Thyroid gland (tissue), 4 donors: ENCODE results near the gene RRAGC. TPM values are rescaled to one million over a fixed set of nuclear protein-coding genes. Genes with fewer than 3 reads are reported as not detected.

ENCODE experiments used
- DNase-seq, 2 donors: peaks; one replicate each; pipeline ENCODE4 v3.0.0-alpha.2; 2019
- H3K27ac ChIP-seq, 3 donors: fragments of 200-600 bp; sonication (generic); 1 replicate in 2 of 3; 2 replicates in 1 of 3; pipeline ENCODE4 v1.5.1; 2016 to 2019; ENCODE audit warnings: mild to moderate bottlenecking in 1 of 3, moderate library complexity in 1 of 3
- H3K27me3 ChIP-seq: fragments of 200-600 bp; sonication (generic); one replicate; pipeline ENCODE4 v1.5.1; 2019
- H3K36me3 ChIP-seq, 2 donors: fragments of 200-600 bp; sonication (generic); one replicate each; pipeline ENCODE4 v1.5.1; 2016 to 2019
- H3K4me1 ChIP-seq, 2 donors: fragments of 200-600 bp; sonication (generic); one replicate each; pipeline ENCODE4 v1.5.1; 2017 to 2019
- H3K4me3 ChIP-seq, 3 donors: fragments of 200-600 bp; sonication (generic); replicated peaks in 1 of 3; 1 replicate in 2 of 3; 2 replicates in 1 of 3; pipeline ENCODE4 v1.5.1; 2016; ENCODE audit warnings: mild to moderate bottlenecking in 1 of 3
- H3K9me3 ChIP-seq: fragments of 200-600 bp; sonication (generic); one replicate; pipeline ENCODE4 v1.5.1; 2017
- CTCF ChIP-seq, 6 experiments: fragments of 200-600 bp in 3 of 6; fragments of 450-650 bp in 3 of 6; sonication (generic) in 3 of 6; IDR thresholded peaks; one replicate each; pipeline ENCODE4 v1.5.1; 2016 to 2019; ENCODE audit warnings: antibody characterized with exemption in 6 of 6, mild to moderate bottlenecking in 2 of 6, inconsistent platforms in 1 of 6, moderate library complexity in 1 of 6
- POLR2A ChIP-seq, 2 donors: fragments of 450-650 bp; IDR thresholded peaks; one replicate each; pipeline ENCODE4 v1.6.1; 2017; ENCODE audit warnings: antibody characterized with exemption in 2 of 2, mild to moderate bottlenecking in 2 of 2, moderate library complexity in 1 of 2
- WGBS, 2 donors: methylation state at CpG; one replicate each; pipeline ENCODE4 v1.1.5; 2017; 5-methylcytosine and 5-hydroxymethylcytosine counted together
- intact Hi-C: fragments of 100-400 bp; cut with DNase I; formaldehyde crosslinking; loops from one replicate; pipeline ENCODE4 v1.15.1; 2023
- total RNA-seq, 4 donors: library from RNA; depleted of rRNA; stranded (reverse); fragments of >200 nt; gene quantifications; one replicate each; pipeline ENCODE4 v1.2.3, GENCODE V29; 2016

Gene RRAGC, protein sequence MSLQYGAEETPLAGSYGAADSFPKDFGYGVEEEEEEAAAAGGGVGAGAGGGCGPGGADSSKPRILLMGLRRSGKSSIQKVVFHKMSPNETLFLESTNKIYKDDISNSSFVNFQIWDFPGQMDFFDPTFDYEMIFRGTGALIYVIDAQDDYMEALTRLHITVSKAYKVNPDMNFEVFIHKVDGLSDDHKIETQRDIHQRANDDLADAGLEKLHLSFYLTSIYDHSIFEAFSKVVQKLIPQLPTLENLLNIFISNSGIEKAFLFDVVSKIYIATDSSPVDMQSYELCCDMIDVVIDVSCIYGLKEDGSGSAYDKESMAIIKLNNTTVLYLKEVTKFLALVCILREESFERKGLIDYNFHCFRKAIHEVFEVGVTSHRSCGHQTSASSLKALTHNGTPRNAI
- 10 to 100 TPM; 13.2 to 20.3 (median 15.7) TPM for total RNA-seq

DNA sequence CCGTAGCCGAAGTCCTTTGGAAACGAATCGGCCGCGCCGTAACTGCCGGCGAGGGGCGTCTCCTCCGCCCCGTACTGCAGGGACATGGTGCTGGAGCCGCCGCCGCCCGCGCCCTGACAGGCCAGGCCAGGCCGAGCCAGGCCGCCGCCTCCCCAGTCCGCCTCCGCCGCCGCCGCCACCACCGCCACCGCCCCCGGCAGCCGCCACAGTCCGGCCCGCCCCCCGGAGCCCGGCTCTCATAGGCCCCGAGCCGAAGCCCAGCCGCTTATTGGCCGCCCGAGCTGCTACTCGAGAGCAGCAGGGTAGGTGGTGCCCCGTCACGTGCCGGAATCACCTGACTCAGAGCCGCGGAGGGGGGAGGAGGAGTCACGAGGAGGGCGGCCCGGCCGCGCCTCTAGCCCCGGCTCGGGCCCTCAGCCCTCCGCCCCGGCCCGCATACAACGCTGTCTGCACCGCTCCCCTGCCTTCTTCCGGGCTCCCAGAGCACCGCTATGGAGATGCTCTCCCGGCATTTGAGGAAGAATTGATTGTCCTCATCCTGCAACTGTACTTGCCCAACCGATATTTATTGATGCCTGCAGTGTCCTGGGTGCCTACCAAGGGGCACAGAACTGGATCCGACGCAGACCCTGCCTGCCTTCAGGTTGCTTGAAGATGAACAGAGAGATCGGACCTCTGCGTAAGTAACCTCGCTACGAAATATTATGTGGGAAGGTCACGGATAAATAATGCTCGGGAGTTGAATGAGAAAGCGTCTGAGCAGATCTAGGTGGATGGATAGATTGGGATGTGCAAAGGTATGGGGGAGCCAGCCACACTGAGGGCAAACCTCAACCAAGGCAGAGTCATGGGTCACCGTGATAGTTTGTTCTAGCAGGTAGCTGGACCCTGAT lies at the start of gene RRAGC:
TSS of gene RRAGC (minus strand) at position 212 of the 893 bp plus-strand sequence. CDS start at position 86, 126 bp downstream.
- H3K4me1 ChIP-seq = peaks cover 12 to 20% of the 10 kb centered on the region in 2 donors
- 0% methylated on average over 23 to 51 of the region's 70 CpGs for whole genome bisulfite sequencing, 2 donors
- intact Hi-C loops = loop anchor here (5.0 kb wide), 1 partner anchor 132 kb away; the partner anchor contains the start of gene AKIRIN1

DNA sequence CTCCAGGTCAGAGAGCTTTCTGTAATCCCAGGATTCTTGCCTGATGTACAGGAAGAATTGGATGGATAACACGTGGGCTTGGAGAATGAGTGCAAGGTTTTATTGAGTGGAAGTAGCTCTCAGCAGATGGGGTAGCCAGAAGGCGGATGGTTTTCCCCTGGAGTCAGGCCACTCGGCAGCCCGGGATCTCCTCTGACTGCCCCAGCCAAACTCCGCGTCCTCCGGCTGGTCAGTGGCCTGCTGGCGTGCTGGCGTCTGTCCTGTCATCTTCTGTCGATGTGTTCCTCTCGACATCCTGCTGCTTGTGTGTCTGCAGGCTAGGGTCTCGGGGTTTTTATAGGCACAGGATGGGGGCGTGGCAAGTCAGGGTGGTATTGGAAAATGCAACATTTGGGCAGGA lies 49.2 kb upstream of the RRAGC start:
- Histone ChIP-seq H3K27ac (no peak overlapping the region), H3K36me3 (no peaks in the 10 kb centered on the region), H3K4me3 (no peak overlapping the region), H3K9me3 (no peaks in the 10 kb centered on the region), H3K4me1 (no peaks in the 10 kb centered on the region), H3K27me3 (no peaks in the 10 kb centered on the region)
- 83 to 87% methylated on average over 13 of the region's 13 CpGs for WGBS, 2 donors
- intact Hi-C loops = no loop called here
- TF ChIP-seq CTCF (IDR thresholded peaks at IDR 0.05) (no peak), POLR2A (IDR thresholded peaks at IDR 0.05) (no peak)
- DNase-seq = no peak

More for the DNA sequence above, at the start of gene RRAGC:
- peak; percentile 100 for DNase-seq
- Histone ChIP-seq H3K27me3 (no peaks in the 10 kb centered on the region), H3K36me3 (peaks cover 0 to 8% of the 10 kb centered on the region in 2 donors), H3K9me3 (no peaks in the 10 kb centered on the region), H3K4me3 (peak within 1 kb of the TSS; percentile 81 to 87 (median 87)), H3K27ac (peak within 1 kb of the TSS; percentile 21 to 86 (median 83))
- peak in 1 of 6 experiments; percentile 8 for TF ChIP-seq CTCF (IDR thresholded peaks at IDR 0.05)
- peak in 1 of 2 donors; percentile 73 for TF ChIP-seq POLR2A (IDR thresholded peaks at IDR 0.05)

DNA sequence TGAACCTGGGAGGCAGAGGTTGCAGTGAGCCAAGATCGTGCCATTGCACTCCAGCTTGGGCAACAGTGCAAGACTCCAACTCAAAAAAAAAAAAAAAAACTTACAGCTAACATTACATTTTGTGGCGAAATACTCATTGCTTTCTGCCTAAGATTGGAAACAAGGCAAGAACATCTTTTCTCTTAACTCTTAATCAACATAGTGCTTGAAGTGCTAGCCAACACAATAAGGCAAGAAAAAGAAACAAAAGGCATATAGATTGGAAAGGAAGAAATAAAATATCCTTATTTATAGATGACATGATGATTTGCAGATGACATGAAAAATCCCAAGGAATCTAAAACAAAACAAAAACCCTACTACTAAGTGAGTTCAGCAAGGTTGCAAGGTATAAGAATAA lies 46.4 kb upstream of the RRAGC start:
- H3K4me3 ChIP-seq = no peak overlapping the region
- no peak for DNase-seq
- 97 to 100% methylated on average over 2 of the region's 2 CpGs for WGBS, 2 donors
- intact Hi-C loops = no loop called here
- H3K36me3 ChIP-seq = no peaks in the 10 kb centered on the region
- no peaks in the 10 kb centered on the region for H3K9me3 ChIP-seq
- no peak overlapping the region for H3K27ac ChIP-seq
- no peaks in the 10 kb centered on the region for H3K4me1 ChIP-seq
- TF ChIP-seq POLR2A (IDR thresholded peaks at IDR 0.05) (no peak), CTCF (IDR thresholded peaks at IDR 0.05) (no peak)
- H3K27me3 ChIP-seq = no peaks in the 10 kb centered on the region

GRCh38 chr1:38899560-38899959 lies 40.0 kb upstream of the RRAGC start:
- Histone ChIP-seq H3K27ac (no peak overlapping the region), H3K9me3 (no peaks in the 10 kb centered on the region), H3K4me3 (no peak overlapping the region), H3K27me3 (no peaks in the 10 kb centered on the region), H3K36me3 (no peaks in the 10 kb centered on the region), H3K4me1 (no peaks in the 10 kb centered on the region)
- DNase-seq = no peak
- no peak for TF ChIP-seq POLR2A (IDR thresholded peaks at IDR 0.05)
- TF ChIP-seq CTCF (IDR thresholded peaks at IDR 0.05) = no peak
- 85% methylated on average over 3 of the region's 4 CpGs for WGBS, 2 donors
- intact Hi-C loops = no loop called here
